ENCODE results near the gene HDAC10. TPM values are rescaled to one million over a fixed set of nuclear protein-coding genes. Genes with fewer than 3 reads are reported as not detected.

The HDAC10 gene
- total RNA-seq, 3 donors from 2014 or later (not counting 1 experiment from before 2014, with no cell fraction given), result 112 to 131 (median 123) TPM

DNA sequence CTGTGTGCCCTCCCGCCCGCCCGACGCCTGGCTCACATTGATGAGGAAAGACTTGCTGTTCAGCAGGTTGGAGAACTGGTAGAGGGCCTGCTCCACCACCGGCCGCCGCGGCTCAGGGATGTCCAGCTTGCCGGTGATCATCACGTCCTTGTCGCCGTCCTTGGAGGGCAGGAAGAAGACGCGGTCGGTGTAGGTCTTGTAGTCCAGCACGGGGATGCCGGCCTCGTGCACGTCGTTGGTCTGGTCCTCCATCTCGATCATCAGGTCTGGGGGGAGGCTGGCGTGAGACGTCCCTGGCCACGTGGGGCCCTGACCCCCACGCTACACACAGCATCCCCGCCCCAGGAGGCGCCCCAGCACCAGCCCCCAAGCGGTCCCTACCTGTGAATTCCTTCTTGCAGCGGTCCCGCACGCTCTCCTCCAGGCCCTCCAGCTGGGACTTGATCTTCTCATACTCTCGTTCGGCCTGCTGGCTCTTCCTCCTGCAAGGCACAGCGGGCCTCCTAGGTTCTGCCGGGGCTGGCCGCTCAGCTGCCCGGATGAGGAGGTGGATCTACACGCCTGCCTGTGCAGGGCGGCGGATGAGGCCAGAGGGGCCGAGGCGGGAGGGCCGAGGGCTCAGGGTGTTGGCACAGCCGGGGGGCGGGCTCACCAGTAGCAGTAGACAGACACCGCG lies 29.8 kb upstream of the HDAC10 start:
- no peak for ATAC-seq
- no peaks in the 10 kb centered on the region for H3K36me3 Mint-ChIP-seq
- DNase-seq, result no peak
- H3K27ac ChIP-seq (ENCODE audit: low read length), result no peak overlapping the region
- H3K4me1 ChIP-seq (ENCODE audit: control insufficient read depth, insufficient read depth, low read length), result no peaks in the 10 kb centered on the region
- H3K4me1 Mint-ChIP-seq, result no peaks in the 10 kb centered on the region
- no peaks in the 10 kb centered on the region for H3K9me3 Mint-ChIP-seq
- H3K36me3 ChIP-seq (ENCODE audit: control insufficient read depth, insufficient read depth, low read length), result no peaks in the 10 kb centered on the region
- TF ChIP-seq, protein P1, sequence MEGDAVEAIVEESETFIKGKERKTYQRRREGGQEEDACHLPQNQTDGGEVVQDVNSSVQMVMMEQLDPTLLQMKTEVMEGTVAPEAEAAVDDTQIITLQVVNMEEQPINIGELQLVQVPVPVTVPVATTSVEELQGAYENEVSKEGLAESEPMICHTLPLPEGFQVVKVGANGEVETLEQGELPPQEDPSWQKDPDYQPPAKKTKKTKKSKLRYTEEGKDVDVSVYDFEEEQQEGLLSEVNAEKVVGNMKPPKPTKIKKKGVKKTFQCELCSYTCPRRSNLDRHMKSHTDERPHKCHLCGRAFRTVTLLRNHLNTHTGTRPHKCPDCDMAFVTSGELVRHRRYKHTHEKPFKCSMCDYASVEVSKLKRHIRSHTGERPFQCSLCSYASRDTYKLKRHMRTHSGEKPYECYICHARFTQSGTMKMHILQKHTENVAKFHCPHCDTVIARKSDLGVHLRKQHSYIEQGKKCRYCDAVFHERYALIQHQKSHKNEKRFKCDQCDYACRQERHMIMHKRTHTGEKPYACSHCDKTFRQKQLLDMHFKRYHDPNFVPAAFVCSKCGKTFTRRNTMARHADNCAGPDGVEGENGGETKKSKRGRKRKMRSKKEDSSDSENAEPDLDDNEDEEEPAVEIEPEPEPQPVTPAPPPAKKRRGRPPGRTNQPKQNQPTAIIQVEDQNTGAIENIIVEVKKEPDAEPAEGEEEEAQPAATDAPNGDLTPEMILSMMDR (IDR thresholded peaks at IDR 0.05), result no peak
- no peaks in the 10 kb centered on the region for H3K9me3 ChIP-seq (ENCODE audit: control insufficient read depth, insufficient read depth, low read length)
- no peak overlapping the region for H3K27ac Mint-ChIP-seq
- intact Hi-C loops (cut with micrococcal nuclease), result no loop called here
- no peaks in the 10 kb centered on the region for H3K27me3 Mint-ChIP-seq (ENCODE audit: low read depth in 2 of 2)
- H3K27me3 ChIP-seq (ENCODE audit: control insufficient read depth, insufficient read depth, low read length), result no peaks in the 10 kb centered on the region
- no peak overlapping the region for H3K4me3 ChIP-seq (ENCODE audit: low read length)
- 96% methylated on average over 47 of the region's 47 CpGs for WGBS (ENCODE audit: insufficient coverage)
- no peak overlapping the region for H3K4me3 Mint-ChIP-seq

DNA sequence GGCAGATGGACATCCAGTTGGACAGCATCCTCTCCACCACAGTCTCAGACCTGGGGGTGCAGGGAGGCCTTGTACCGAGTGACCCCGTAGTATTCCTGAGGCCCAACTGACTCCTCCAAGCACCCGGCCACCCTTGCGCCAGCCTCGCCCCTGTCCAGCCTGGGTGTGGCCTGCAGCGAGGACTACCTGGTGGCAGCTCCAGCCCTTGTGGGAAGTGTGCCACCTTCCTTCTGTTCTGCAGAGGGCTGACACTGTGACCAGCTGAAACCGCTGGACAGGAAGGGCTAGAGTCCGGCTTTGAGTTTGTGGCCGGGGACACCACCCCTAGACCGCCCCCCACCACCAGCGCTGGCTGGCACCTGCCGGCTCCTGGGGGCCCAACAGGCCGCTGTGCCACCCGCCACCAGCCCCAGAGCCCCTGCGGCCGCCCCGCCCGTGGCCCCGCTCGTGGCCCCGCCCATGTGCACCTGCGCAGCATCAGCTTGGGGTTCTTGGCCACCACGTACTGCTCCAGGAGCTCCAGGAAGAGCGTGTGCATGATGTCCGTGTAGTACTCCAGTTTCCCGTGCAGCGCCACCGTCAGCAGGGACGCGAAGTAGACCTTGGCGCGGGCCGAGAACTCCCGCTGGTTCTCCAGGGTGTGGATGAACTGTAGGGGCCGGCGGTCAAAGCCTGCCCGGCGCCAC lies 29.1 kb upstream of the HDAC10 start:
- H3K4me1 Mint-ChIP-seq, result no peaks in the 10 kb centered on the region
- no peaks in the 10 kb centered on the region for H3K9me3 Mint-ChIP-seq
- no peak overlapping the region for H3K4me3 ChIP-seq (ENCODE audit: low read length)
- H3K4me1 ChIP-seq (ENCODE audit: control insufficient read depth, insufficient read depth, low read length), result no peaks in the 10 kb centered on the region
- H3K27ac Mint-ChIP-seq, result no peak overlapping the region
- no peaks in the 10 kb centered on the region for H3K27me3 ChIP-seq (ENCODE audit: control insufficient read depth, insufficient read depth, low read length)
- H3K36me3 ChIP-seq (ENCODE audit: control insufficient read depth, insufficient read depth, low read length), result no peaks in the 10 kb centered on the region
- TF ChIP-seq, protein P1 (IDR thresholded peaks at IDR 0.05), result no peak
- no peaks in the 10 kb centered on the region for H3K36me3 Mint-ChIP-seq
- no peak overlapping the region for H3K4me3 Mint-ChIP-seq
- H3K27me3 Mint-ChIP-seq (ENCODE audit: low read depth in 2 of 2), result no peaks in the 10 kb centered on the region
- no peak for DNase-seq
- intact Hi-C loops (cut with micrococcal nuclease), result no loop called here
- no peak overlapping the region for H3K27ac ChIP-seq (ENCODE audit: low read length)
- no peak for ATAC-seq
- 95% methylated on average over 38 of the region's 38 CpGs for whole genome bisulfite sequencing (ENCODE audit: insufficient coverage)
- no peaks in the 10 kb centered on the region for H3K9me3 ChIP-seq (ENCODE audit: control insufficient read depth, insufficient read depth, low read length)

DNA sequence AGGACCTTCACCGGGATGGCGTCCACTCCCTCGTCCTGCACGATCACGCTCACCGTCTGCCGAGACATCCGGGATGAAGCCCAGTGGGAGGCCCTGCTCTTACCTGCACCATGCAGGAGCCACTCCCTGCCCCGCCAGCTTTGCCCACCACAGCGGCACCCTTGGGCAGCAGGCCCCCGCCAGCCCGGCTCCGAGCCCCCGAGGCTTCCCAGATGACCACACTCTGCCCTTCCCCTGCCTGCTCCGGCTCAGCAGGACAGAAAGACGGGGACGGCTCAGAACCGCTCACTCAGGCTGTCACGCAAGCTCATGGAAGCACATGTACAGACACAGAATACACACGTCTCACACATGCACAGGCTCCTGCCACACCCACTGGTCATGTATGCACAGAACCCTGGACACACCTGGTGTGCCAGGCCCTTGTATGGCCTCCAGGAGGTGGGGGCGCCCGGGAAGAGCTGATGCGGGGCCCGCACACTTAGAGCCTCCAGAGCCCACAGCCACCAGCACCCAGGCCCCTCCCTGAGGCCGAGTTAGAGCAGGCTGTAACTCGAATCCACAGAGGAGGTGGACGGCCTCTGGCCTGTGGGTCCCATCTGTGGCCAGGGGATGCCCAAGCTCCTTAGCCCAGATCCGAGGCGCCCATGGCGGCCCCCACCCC lies 28.0 kb upstream of the HDAC10 start:
- Histone ChIP-seq H3K27me3 (ENCODE audit: control insufficient read depth, insufficient read depth, low read length) (no peaks in the 10 kb centered on the region), H3K36me3 (ENCODE audit: control insufficient read depth, insufficient read depth, low read length) (no peaks in the 10 kb centered on the region), H3K9me3 (ENCODE audit: control insufficient read depth, insufficient read depth, low read length) (no peaks in the 10 kb centered on the region), H3K4me3 (ENCODE audit: low read length) (no peak overlapping the region), H3K4me1 (ENCODE audit: control insufficient read depth, insufficient read depth, low read length) (no peaks in the 10 kb centered on the region), H3K27ac (ENCODE audit: low read length) (no peak overlapping the region)
- H3K9me3 Mint-ChIP-seq, result no peaks in the 10 kb centered on the region
- TF ChIP-seq, protein P1 (IDR thresholded peaks at IDR 0.05), result no peak
- H3K4me3 Mint-ChIP-seq, result no peak overlapping the region
- H3K27ac Mint-ChIP-seq, result no peak overlapping the region
- intact Hi-C loops (cut with micrococcal nuclease), result loop anchor here (10.0 kb wide), 1 partner anchor 216 kb away; no protein-coding TSS in a partner anchor
- no peaks in the 10 kb centered on the region for H3K36me3 Mint-ChIP-seq
- WGBS (ENCODE audit: insufficient coverage), result 96% methylated on average over 30 of the region's 30 CpGs
- DNase-seq, result no peak
- ATAC-seq, result no peak
- peaks cover under 1 to 2% of the 10 kb centered on the region in 2 donors for H3K27me3 Mint-ChIP-seq (ENCODE audit: low read depth in 2 of 2)
- H3K4me1 Mint-ChIP-seq, result peaks cover 2% of the 10 kb centered on the region in 2 donors

Data from natural killer cell (primary cell).